ENCODE results near the gene NTRK1.

The NTRK1 gene

DNA sequence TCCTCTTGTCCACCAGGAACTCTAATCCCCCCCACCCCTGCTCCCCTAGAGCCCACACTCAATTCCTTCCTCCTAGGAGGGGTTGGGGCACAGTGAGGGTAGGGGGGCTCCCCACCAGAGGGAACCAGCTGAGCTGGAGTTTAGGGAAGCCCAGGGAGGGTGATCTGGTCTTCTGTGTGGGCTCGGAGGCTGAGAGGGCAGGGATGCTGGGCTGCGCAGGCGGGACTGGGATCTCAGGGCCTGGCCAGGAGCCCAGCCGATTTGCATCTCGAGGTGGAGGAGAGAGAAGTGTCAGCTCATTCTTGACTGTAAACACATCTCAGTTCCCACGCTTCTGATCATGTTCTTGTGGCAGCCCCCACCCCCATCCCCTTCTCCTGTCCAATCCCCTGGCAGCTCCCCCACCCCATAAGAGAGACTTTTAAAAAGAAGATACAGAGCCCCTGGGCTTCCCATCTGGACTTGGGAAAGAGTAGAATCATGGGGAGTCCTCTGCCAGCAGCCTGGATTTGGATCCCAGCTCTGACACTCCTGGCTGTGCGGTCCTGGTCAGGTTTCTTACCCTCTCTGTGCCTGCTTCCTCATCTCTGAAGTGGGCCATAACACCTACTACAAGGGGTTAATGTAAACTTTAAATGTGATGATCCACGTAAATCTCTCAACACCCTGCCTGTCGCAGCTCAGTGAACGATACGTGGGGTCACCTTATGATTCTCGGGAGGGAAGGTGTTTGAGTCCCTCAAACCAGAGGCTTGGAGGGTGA lies 39.5 kb downstream of the NTRK1 start:
- DNase-seq: peak in 2 of 3 donors; percentile 50 to 64

DNA sequence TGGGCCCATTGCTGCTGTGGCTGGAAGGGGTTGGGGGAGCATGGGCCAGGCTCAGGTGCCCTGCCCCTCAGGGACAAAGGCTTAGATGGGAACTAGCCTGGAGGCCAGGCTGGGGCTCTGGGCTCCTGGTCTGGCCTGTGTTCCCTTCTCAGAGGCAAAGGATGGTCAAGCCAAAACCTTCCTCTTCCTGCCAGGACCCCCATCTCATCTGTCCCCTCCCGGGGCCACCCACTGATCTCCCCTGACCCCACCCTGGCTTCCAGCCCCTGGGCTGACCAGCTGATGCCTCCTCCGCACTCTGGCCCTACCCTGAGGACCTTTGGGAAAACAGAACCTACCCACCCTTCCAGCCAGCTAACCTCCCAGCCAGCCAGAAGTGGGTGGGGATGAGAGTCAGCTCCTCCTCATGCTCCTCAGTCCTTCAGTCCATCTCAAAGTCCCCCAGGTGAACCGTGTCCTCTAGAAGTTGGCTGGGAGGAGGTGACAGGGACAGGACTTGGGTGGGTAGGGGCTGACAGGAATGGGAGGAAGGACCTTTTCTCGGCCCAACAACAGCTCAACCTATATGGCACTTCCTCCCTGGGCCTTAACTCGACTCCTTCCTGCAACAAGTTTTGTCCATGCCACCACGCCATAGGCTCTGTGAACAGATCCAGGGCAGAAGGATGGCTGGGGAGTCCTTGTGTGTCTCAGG lies 40.4 kb downstream of the NTRK1 start:
- no peak for DNase-seq

DNA sequence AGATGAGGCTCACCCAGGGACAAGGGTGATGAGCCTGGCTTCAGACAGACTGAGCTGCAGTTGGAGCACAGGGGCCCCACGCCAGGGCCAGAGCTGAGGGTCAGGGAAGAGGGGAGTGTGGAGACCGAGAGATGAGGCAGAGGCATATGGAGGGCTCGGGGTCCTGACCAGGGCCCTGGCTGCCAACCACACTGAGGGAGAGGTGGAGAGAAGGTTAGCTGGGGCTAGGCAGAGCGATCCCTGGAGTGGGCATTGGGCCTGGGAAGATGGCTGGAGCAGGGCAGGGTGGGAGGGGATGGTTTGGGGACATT lies 40.9 kb downstream of the NTRK1 start:
- no peak for DNase-seq

DNA sequence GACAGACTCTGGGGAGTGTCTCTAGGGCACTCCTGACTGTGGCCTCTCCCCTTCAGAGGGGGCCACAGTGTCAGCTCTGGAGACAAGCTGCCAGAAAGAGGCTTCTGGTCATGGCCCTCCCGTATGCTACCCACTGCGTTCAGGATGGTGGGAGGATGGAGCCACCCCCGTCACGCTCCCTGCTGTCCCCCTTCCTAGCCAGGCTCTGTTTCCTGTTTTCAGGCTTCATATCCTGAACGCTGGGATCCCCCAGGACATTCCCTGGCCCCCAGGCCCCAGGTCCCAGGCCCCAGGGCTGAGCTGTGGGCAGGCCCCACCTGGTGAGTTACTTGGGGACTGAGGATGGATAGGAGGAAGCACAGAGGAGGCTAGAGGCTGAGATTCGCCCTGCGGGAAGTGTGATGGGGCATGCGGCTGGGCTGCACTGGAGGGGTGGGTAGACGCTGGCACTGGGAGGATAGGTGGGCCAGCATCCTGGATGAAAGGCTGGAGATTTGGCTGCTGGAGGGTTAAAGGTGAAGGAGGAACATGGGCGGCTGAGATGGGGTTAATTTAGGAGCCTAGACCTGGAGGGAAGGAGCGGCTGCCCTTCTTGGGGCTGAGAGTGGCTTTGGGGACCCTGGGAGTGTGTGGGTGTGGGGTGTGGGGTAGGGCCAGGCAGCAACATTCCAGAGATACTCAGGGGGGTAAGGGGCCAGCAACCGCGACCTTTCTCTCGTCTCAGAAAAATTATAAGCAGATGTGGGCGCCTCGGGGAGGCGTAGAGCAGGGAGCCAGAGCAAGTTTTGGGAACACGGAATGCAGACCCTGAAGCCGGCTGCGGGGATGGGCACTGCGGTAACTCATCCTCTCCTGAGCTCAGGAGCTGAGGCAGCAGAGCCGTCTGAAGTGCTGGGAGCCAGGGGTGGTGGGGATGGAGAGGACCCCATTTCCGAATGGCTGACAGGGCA lies 41.6 kb downstream of the NTRK1 start:
- DNase-seq: no peak

DNA sequence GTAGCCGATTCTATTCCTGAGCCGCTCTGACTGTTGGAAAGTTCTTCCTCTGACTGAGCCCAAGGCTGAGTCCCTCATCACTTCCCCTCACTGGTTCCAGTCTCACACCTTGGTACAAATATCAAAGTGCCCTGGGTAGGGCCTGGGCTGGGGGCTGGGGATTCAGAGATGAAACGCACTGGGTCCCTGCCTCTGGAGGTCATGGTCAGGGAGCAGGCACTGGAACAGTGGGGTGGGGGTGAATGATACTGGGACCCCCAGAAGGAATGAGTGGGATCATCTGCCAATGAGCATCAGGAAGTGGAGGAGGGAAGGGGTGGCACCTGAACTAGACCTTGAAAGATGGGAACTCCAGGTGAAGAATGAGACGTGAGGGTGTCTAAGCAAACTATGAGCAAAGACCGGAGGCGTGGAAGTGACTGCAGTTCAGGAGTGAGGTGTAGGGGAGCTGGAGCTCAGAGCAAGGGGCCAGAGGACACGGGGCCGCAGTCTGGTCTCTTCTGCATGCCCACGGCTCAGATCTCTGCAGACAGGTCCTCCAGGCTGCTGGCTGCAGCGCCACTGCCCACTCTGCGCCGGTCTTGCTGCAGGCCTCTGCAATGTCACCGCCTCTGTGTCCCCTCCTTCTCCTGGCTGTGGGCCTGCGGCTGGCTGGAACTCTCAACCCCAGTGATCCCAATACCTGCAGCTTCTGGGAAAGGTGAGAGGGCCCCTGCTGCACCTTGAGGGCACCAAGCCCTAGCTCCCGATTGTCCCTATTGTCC lies 42.8 kb downstream of the NTRK1 start:
- no peak for DNase-seq

DNA sequence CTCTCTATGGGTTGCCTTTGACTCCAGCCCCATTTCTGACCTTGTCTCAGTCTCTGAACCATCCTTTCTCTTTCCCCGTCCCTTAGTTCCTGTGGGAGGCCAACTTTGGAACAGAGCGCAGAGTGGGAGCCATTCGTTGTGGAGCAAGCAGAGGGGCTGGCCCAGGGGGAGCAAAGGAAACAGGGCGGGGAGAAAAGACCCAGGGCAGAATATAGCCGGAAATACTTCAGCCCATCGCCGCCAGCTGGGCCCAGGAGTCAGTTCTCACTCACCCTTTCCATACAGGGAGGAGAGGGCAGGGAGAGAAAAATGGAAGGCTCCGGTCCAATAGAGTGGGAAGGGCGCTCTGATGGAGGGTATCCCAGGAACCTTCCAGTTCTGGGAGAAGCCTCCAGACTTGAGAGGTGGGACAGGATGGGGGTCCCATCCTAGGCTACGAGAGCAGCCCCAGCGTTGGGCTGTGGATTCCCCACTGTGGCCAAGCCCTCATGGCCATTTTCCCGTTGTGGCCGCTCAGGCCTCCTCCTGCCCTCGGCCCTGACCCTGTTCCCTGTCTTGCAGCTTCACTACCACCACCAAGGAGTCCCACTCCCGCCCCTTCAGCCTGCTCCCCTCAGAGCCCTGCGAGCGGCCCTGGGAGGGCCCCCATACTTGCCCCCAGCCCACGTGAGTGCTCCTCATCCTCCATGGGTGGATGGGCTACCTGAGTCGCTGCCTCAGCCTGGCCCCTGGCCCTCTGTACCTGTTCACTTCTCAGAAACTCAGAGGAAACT lies 43.7 kb downstream of the NTRK1 start:
- no peak for DNase-seq

DNA sequence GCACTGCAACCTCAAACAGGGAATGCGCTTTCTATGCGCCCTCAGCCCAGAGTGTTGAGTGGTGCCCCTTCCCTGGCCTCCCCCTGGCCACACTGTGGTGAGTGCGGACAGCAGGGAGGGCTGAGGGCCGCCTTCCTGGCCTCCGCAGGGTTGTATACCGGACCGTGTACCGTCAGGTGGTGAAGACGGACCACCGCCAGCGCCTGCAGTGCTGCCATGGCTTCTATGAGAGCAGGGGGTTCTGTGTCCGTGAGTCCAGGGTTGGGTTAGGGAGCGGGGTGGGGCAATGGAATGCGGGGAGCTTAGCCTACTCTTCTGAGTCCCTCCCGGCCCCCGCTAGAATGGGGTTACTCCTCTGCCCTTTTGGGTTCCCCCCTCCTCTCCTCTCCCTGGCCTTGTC lies 44.5 kb downstream of the NTRK1 start:
- no peak for DNase-seq

DNA sequence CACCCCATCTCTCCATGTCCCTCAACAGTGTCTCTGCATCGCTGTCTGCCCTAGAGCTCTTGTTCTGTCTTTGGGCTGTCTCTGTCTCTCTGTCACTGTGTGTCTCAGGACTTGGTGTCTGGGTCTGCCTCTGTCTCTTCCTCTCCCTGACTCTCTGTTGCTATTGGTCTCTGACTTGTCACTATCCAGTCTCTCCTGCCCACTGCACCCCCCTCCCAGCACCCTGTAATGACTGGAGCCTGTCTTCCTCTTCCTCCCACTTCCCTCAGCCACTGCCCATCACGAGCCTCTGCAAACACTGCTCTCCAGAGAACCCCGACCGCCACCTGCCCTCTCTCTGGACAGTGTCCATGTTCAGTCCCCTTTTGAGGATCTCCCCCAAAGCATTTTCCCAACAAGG lies 45.0 kb downstream of the NTRK1 start:
- DNase-seq: peak; percentile 49 to 70 (median 53)

DNA sequence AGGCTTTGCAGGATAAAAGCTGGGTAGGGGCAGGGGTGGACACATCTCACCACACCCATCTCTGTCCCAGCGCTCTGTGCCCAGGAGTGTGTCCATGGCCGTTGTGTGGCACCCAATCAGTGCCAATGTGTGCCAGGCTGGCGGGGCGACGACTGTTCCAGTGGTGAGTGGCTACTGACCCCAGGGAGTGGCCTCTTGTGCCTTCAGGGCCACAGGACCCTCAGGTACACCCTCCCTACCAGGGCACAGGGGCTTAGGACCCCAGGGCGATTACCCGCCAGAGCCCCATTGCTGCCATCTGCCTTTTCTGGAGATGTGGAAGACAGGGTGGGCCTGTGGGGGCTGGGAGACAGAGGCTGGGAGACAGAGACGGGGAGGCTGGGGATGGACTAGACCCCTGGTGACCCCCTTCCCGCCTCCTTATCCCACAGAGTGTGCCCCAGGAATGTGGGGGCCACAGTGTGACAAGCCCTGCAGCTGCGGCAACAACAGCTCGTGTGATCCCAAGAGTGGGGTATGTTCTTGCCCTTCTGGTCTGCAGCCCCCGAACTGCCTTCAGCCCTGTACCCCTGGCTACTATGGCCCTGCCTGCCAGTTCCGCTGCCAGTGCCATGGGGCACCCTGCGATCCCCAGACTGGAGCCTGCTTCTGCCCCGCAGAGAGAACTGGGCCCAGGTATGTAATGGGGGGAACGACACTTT lies 45.7 kb downstream of the NTRK1 start:
- DNase-seq: no peak

DNA sequence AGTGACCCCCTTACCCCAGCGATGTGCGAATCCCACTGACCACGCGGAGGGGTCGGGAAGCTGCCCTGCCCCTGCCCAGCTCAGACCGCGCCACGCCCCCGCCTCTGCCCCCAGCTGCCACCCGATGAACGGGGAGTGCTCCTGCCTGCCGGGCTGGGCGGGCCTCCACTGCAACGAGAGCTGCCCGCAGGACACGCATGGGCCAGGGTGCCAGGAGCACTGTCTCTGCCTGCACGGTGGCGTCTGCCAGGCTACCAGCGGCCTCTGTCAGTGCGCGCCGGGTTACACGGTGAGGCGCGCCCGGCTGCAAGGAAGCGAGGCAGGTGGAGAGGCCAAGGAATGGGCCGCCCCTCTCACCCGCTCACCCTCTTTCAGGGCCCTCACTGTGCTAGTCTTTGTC lies 47.9 kb downstream of the NTRK1 start:
- no peak for DNase-seq

DNA sequence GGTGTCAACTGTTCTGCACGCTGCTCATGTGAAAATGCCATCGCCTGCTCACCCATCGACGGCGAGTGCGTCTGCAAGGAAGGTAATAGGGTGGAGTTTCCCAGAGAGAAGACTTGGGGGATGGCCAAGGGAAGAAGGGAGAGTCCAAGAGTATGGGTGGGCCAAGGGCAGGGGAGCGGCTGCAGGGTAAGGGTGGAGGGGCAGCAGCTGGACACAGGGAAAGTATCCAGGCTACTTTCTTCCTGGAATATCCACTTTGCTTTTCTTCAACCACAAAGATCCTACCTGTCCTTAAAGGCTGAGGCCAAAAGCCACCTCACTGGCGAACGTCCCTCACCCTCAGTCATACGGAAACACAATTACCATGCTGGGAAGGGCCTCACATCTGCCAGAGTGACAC lies 48.3 kb downstream of the NTRK1 start:
- no peak for DNase-seq

DNA sequence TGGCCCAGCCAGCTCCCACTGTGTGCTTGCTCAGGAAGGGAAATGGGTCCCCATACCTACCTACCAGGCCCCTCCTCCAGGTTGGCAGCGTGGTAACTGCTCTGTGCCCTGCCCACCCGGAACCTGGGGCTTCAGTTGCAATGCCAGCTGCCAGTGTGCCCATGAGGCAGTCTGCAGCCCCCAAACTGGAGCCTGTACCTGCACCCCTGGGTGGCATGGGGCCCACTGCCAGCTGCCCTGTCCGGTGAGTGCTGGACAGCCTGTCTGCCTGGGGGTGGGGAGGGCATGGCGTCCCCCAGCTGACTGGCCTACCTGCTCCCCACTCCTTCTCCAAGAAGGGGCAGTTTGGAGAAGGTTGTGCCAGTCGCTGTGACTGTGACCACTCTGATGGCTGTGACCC lies 49.0 kb downstream of the NTRK1 start:
- no peak for DNase-seq

DNA sequence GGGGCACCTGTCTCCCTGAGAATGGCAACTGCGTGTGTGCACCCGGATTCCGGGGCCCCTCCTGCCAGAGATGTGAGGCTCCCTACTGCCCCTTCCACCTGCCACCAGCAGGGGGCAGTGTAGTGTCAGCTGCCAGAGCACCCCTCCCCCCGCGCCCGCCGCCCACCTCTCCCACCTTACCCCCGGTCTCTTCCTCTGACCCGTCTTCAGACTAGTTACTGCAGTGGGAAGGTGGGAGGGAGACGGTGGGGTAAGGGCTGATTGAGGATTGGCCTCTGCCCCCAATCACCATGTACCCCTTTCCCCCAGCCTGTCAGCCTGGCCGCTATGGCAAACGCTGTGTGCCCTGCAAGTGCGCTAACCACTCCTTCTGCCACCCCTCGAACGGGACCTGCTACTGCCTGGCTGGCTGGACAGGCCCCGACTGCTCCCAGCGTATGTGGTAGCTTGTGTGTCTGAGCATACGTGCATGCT lies 49.7 kb downstream of the NTRK1 start:
- peak; percentile 40 to 63 (median 40) for DNase-seq

DNA sequence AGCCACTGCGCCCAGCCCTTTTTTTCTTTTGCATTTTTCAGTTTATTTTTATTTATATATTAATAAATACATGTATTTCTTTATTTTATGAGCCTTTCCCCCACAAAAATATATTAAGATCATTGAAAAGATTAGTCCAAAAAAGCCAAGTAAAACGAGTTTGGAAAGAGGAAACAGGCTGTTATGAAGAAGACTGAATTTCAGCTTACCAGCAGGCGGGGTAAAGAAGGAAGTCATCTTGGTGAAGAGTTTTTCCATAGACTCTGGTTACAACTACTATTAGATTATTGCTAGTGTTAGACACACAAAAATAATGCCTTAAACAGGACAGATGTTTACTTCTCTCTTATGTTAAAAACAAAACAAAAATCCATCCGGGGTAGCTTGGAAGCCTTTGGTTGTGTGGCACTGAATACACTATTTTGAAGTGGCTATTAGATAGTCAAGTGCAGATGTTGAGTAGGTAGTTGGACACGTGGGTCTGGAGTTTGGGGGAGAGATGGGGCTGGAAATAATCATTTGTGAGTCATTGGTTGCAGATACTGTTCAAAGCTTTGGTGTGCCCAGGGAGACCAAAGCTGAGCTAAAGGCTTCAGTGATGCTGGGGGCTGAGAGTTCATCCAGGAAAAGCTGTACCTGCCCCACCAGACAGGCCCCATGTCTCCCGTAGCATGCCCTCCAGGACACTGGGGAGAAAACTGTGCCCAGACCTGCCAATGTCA lies 51.1 kb downstream of the NTRK1 start:
- DNase-seq: peak; percentile 51 to 64 (median 63)

DNA sequence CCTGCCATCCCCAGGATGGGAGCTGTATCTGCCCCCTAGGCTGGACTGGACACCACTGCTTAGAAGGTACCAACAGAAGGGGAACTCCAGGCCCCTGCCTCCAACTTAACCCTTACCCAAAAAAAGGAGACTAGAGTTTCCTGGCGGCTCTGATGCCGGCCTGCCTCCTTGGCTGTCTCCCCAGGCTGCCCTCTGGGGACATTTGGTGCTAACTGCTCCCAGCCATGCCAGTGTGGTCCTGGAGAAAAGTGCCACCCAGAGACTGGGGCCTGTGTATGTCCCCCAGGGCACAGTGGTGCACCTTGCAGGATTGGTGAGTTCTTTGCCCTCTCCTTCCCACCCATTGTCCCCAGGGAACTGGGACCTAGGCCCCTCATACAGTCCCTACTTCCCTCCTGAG lies 51.6 kb downstream of the NTRK1 start:
- no peak for DNase-seq

DNA sequence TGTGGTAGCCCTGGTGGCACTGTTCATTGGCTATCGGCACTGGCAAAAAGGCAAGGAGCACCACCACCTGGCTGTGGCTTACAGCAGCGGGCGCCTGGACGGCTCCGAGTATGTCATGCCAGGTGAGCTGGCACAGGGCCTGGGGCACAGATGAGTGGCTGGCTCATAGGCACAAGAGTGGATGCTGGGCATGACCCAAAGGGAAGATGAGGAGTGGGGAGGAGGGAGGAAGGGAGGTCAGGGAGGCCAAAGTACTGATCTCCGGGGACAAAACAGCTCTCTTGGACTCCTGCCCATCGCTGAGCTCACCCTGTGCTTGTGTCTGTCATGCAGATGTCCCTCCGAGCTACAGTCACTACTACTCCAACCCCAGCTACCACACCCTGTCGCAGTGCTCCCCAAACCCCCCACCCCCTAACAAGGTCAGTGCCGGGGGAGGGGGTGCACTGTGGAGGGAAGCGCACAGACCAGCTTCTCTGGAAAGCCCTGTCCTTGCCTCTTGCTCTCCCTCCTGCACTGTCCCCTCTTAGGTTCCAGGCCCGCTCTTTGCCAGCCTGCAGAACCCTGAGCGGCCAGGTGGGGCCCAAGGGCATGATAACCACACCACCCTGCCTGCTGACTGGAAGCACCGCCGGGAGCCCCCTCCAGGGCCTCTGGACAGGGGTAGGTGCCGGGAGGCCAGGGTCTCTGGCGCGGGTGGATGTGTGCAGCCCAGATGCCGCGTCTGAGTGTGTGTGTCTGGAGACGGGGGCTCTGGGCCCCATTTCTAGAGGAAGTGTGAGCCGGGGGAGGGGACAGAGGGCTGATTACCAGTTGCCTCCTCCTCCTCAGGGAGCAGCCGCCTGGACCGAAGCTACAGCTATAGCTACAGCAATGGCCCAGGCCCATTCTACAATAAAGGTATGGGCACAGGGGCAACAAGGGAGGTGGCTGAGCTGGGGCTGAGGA lies 52.5 kb downstream of the NTRK1 start:
- DNase-seq: no peak

DNA sequence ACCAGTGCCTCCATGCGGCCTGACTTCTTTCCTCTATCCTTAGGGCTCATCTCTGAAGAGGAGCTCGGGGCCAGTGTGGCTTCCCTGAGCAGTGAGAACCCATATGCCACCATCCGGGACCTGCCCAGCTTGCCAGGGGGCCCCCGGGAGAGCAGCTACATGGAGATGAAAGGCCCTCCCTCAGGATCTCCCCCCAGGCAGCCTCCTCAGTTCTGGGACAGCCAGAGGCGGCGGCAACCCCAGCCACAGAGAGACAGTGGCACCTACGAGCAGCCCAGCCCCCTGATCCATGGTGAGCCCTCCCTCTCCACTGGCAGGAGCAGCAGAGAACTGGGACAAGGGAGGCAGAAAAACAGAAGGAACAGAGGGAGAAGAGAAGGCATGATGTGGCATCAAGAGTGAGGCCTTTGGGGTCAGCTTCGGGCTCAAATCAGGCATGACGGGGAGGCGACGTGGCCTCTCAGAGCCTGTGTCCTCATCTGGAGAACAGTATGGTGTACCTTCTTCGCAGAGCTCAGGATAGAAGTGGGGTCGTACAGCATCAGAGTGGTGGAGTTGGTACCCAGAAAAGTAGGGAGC lies 53.2 kb downstream of the NTRK1 start:
- DNase-seq: no peak

DNA sequence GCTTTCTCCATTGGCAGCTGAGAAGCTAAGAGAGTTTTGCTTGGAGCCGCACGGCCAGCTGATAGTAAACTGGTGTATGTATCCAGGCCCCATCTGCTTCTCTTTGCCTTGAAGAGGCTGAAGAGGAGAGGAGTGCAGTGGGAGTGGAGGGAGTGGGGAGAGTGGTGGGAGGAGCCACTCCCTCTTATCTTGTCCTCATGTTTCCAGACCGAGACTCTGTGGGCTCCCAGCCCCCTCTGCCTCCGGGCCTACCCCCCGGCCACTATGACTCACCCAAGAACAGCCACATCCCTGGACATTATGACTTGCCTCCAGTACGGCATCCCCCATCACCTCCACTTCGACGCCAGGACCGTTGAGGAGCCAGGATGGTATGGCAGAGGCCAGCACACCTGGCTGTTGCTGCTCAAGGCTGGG lies 53.8 kb downstream of the NTRK1 start:
- DNase-seq: no peak
